ENCODE measurements around the gene GIPC3.

- TF ChIP-seq EZH2 (IDR thresholded peaks at IDR 0.05; ENCODE audit: insufficient read depth, poor library complexity, severe bottlenecking), result no peak
- no peak for TF ChIP-seq EZH2phosphoT487 (IDR thresholded peaks at IDR 0.05; ENCODE audit: insufficient read depth, low read depth)
These were observed 28.8 kb upstream of the GIPC3 start for GRCh38 chr19:3556423-3556977.
